GM21360 (cell line): ENCODE data around the gene RHOD.

Experiments
- ATAC-seq: cut with Tn5 transposase; IDR thresholded peaks from one replicate; pipeline ENCODE4 v1.9.1; 2021; ENCODE audit warnings: mild to moderate bottlenecking, moderate library complexity; ENCODE audit not compliant: unreplicated experiment

Gene RHOD, protein sequence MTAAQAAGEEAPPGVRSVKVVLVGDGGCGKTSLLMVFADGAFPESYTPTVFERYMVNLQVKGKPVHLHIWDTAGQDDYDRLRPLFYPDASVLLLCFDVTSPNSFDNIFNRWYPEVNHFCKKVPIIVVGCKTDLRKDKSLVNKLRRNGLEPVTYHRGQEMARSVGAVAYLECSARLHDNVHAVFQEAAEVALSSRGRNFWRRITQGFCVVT

DNA sequence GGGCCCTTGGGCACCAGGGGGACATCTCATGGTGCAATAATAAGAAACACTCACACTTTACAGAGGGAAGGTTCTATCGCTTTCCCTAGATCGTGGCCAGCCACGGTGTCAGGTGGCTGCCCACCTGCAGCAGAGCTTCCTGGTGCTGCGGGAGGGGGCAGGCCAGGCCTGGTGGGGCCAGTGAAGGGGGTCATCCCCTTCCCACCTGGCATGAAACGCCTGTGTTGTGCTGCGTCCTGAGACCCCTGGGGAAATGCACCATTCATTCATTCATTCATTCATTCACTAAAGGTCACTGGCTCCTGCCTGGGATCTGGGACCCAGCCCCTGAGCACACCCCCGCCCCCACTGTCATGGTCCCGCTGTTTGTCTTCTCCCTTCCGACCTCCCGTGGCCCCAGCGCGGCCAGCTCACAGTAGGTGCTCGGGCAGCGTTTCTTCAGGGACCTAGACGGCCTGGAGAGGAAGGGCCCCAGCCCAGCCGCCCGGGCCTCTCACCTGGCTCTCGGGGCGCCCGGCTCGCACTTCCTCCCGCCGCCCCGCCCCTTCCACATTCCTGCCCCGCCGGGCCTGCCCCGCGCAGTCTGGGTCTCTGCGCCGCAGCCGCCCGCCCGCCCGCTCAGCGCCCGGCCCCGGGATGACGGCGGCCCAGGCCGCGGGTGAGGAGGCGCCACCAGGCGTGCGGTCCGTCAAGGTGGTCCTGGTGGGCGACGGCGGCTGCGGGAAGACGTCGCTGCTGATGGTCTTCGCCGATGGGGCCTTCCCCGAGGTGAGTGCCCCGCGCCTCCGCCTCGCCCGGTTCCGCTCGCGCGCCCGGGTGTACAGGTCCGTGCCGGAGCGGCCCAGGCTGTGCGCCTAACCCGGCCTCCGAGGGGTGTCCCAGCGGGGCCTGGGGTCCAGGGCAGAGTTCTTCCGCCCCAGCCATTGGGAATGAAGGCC lies at the start of gene RHOD:
Gene RHOD, plus strand, starts transcription at position 581 of the 938 bp plus-strand sequence. Its CDS starts 56 bp downstream, at position 637.
- ATAC-seq = no peak

DNA sequence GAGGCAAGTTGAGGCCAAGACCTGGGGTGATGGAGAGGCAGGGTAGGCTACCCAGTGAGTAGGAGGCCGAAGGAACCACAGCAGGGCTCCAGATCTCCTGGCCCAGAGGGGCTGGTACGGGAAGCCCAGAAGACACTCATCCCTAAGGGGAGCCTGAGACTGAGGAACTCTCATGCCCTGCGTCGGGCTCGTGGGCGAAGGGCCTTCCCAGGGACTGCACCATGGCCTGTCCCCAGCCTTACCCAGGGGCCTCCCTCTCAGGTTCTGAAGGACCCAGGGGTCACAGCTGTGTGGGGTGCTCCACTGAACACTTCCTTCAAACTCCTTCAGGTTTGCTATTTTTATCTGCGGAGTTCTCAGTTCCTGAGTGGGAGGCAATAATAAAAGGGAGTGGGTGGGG lies 49.5 kb upstream of the RHOD start:
- ATAC-seq = no peak

DNA sequence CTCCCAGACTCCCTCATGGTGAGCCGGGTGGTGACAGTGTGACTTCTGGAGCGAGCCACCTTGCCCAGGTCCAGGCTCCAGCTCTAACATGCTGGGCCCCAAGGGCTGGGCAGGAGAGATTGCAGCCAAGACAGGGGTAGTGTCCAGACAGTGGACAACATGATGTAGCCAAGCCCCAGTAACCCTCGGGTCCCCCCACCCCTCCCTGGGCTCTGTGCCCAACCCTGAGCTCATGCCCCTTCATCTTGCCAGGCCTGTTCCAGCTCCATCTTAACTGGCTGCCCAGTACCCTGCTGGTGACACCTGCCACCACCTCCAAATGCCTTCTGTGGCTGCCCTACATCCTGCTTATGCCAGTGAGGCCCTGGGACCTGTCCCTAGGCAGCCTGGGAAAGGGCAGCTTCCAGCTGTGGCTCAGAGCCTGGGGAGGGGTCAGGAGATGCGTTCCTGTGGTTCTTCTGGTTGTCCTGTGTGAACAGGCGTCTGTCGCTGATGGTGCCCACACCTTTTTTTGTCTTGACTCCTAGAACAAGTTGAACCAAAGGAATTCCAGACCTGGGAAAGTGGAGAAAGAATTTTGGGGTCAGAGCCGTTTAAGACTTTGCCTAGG lies 46.2 kb upstream of the RHOD start:
- no peak for ATAC-seq

DNA sequence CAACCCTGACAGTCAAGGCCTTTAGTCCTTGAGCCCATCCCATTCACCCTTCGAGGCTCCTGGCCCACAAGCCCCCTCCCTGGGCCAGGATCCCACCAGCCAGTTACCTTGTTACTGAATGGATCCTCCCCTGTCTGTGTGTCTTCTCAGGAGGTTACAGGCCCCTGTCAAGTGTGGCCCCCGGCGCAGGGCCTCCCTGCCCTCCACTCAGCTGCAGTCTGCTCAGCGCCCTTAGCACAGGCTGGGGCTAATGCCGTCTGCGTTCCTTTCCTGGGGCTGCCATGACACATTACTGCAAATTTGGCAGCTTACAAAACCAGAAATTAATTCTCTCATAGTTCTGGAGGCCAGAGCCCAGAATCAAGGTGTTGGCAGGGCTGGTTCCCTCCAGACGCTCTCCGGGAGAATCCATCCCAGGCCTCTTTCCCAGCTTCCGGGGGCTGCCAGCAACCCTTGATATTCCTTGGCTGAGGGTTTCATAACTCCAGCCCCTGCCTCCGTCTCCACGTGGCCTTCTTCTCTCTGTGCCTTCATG lies 43.1 kb upstream of the RHOD start:
- no peak for ATAC-seq

DNA sequence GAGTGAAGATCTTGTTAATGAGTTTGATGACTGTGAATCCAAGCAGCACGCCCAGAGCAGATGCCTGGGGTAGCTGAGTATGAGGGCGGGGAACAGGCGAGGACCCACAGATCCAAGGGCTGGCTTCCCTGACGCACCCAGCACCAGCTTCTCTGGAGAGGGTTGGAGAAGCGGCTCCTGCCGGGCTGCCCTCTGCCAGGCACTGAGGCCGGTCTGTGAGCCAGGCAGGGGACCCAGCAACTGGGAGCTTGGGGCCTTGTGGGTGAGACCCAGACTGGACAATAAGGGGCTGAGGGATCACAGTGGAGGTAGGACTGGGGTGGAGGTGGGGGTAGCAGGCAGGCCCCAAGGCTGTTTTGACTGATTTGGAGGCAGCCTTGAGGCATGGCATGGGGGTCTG lies 42.3 kb upstream of the RHOD start:
- ATAC-seq = no peak

DNA sequence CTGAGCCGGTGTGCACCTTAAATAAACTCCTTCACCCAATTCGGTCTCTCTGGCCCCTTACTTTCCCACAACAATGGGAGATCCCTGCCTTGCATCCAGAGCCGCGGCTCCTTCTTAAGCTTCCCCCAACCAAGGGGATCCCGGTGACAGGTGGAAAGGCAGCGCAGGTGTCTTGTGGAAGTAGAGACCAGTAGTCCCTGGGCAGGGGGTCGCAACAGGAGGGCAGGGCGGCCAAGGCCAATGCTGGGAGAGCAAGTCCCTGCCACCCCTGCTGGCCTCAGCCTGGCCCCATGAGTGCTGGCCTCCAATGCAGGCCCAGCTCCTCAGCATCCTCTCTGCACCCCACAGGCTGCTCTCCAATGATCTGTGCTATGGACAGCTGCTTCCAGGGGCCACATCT lies 41.6 kb upstream of the RHOD start:
- ATAC-seq = no peak

DNA sequence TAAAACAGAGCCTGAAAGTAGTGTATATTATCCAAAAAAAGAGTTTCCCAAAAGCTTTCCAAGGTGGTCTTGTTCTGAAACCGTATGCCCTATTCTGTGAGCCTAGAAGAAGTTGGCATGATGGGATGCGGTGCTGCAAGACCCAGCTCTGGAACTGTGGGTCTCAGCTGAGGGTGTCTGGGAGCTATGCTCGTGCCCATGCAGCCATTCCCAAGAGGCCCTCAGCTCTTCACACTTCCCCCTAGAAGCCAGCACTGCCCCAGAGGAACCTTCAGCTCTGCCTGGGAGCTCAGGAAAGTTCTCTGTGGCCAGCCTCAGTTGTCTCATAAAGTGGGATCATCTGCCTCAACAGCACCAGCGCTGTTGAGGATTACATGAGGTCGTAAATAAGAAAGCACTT lies 40.1 kb upstream of the RHOD start:
- ATAC-seq = no peak

DNA sequence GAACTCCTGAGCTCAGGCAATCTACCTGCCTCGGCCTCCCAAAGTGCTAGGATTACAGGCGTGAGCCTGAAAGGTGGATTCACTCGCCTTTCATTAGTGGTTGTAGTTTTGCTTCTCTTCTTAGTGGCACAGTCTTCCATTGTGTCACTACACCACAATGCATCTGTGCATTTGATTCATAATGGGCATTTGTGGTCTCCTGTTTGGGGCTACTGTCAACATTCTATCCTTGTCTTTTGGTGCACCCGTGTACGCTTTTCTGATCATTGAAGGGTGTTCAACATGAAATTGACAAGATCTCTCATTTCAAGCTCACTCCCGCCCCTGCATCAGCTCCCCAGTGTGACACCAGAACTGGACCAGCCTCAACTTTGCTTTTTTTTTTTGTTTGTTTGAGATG lies 35.7 kb upstream of the RHOD start:
- no peak for ATAC-seq

DNA sequence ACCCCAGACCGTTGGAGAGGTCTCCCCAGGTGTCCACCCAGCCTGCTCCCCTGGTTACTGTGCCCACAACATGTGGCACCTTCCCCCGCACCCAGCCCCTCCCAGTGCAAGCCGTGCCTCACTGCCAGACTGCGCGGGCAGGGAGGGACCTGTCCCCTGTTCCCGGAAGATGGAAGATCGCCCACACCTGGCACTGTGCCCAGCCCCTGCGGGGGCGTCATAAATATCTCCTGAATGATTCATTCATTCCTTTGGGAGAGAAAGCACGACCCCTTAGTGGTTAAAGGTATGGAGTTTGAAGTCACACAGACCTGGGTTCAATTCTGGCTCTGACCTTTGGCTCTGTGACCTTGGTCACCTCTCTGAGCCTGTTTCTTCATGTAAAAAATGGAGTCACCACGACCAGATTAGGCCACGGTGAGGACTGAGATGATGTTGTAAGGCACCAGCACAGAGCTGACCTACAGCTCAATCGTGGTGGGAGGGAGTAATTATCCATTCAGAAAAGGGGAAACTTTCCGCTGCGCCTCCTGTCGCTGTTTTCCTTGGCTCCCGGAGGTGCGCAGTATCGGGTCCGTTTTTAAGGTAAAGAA lies 34.2 kb upstream of the RHOD start:
- ATAC-seq = no peak

DNA sequence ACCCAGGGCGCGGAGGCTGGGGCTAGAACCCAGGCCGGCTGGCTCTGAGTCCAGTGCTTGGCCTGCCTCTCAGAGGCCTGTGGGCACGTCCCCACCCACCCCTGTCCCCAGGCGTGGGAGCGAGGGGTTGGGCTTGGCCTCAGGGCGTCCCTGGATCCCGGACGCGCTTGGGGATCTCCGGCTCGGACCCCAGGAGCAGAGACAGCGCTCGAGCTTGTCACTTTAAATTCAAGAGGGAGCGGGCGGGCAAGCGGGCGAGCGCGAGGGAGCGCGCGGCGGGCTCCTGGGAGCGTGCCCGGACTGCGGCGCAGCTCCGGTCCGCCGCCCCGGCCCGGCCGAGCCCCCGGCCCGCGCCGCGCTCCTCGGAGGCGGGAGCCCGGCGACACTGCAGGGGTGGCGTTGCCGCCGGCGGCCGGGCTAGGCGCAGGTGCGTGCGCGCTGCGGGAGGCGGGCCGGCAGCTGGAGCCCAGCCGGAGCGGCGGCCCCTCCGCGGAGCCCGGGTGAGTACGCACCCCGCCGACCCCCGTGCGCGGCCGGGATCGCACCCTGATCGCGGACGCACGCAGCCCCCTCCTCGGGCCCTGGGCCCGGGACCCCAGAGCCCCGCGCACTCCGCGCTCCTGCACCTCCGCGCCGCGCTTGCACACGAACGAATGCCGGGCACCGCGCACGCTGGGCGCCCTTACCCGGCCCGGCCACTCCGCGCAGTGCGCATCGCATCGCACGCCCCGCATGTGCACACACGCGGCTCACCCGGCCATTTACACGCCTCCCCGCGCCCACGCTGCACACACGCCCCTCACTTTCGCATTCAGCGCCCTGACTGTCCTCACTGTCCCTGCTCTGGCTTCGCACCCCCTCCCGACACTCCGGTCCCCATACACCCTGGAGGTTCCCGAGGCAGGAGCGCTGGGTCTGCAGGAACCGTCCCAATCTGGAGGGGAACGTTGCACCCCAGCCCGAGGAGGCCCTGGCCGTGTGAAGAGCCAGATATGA lies 33.4 kb upstream of the RHOD start, which contains the start of gene SYT12:
Gene SYT12, plus strand, starts transcription at position 174 of the 996 bp plus-strand sequence. CDS start 7,011 bp downstream, outside the sequence.
- ATAC-seq = no peak

DNA sequence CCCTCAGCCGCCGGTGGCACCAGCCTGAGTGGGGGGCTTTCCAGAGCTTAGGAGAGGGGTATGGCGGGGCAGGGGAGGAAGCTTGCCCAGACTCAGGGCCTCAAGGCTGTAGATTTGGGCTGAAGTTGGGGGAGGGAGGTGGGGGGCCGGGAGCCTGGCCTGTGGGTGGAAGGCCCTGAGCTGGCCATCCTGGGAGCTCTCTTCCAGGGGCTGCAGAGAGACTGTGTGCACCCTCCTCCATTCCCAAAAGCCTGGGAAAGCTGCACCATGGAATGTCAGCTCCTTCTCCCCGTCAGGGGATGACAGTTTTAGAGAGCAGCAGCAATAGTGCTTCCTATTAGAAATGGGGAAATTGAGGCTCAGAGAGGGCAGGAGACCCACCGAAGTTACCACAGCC lies 32.7 kb upstream of the RHOD start:
- ATAC-seq = no peak

DNA sequence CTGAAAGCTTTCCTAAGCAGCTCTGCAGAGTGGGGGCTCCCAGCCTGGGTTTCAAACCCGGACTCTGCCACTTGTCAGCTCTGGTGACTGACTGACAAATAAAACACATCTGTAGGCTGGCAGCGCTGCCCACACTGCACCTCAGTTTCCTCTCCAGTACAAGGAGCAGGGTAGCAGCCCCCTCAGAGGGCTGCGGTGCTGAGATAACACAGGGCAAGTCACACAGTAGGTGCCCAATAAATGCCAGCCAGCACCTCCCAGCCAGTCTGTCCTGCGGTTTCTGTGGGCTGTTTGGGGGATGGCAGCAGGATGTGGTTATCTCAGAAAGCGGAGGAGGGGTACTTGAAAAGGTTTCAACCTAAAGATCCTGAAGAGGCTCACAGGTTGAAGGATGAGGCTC lies 32.2 kb upstream of the RHOD start:
- ATAC-seq = no peak

DNA sequence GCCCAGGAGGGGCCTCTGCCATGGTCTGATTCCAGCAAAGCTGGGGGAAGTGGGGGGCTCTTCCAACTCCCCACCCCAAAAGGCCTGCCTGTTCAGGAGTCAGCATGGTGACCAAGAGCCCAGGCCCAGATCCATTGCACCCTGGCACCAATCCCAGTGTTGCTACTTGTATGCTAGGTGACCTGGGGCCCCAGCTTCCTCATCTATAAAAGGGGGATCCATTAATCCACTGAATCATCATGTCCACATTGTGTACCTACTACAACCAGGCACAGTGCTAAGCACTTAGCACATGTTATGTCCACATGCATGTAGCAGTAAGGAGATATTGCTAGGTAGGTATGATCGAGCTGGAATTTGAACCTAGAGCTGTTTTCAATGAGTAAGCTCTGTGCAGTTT lies 31.7 kb upstream of the RHOD start:
- no peak for ATAC-seq

DNA sequence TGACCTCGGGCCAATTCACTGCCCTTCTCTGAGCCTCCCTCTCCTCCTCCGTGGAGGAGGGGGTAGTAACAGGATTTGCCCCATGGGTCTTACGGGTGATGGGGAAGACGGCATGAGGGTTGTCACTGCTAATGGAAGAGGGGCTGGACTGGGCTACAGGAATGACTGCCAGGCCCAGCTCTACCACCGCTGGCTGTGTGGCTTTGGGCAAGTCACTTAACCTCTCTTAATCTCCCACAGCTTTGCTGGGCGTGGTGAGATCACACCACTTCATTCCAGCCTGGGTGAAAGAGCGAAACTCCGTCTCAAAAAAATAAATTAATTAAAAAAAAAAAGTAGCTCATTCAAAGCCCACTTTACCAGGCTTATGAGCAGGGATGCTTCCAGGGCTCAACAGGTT lies 30.9 kb upstream of the RHOD start:
- ATAC-seq = no peak

DNA sequence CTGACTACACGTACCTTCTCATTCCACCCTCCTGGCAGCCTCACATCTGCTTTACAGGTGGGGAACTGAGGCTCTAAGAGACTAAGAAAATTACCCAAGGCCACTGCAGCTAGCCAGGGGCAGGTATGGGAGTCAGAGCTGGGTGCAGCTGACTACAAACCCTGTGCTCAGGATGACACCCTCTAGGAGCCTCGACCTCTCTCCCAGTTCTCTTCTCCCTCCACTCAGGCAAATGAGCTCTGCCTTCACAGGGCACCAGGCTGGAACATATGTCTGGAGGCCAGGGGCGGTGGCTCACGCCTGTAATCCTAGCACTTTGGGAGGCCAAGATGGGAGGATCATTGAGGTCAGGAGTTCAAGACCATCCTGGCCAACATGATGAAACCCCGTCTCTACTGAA lies 29.7 kb upstream of the RHOD start:
- ATAC-seq = no peak

DNA sequence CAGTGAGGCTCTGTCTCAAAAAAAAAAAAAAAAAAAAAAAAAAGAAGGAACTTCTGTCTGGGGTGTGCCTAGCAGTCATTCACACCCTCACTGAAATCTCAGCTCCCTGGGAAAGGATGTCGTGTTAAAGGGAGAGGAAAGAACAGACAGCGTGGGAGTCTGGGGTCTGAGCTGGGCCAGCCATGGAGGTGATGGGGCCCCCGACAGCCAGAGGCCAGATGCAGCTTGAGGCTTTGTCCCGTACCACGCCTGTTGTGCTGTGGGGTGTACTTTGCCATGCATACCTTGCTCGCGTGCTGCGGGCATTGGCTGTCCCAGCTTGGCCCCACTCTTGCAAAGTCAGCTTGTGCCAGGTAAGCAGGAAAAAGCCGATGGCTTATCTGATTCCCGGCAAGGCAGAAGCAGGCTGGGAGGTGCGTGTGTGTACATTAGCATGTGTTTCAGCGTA lies 29.1 kb upstream of the RHOD start:
- no peak for ATAC-seq

DNA sequence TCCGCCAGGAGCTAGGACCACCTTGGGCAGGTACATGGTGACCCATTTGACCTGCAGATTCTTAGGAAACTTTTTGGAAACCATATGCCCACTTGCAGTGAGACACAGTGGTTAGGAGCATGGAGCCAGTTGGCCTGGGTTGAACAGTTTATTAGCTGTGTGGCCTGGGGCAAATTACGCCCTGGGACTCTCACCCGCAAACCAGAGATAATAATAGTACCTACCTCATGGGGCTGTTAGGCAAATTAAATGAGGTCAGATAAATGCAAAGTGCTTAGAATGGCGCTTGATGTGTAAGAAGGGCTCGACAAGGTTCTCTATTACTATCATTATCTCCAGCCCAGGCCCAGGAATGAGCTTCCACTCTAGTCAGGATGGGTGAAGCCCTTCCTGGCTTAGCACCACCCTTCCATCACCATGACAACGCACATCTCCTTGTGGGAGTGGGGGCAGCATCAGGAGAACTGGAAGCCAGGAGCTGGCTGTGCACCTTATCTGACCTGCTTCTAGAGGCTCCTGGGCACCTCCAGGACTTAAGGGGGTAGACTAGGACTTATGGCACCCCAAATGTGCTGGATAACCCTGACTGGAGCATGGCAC lies 28.6 kb upstream of the RHOD start:
- ATAC-seq = peak; percentile 50

DNA sequence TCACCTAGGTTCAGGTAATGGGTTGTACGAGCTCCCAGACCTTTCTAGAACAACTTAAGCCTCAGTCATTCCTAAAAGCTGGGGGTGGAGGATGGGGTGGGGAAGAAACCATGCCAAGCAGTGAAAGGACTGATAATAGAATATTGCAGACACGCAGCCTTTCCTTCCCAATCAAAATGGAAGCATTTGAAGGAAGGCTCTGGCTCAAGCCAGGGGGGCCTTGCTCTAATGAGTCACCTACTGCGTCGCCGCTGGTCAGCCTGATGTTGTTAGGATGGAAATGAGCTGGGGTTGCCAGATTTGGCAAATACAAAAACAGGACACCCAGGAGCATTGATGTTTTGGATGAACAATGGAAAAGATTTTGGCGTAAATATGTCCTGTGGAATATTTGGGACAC lies 27.5 kb upstream of the RHOD start:
- ATAC-seq = no peak

DNA sequence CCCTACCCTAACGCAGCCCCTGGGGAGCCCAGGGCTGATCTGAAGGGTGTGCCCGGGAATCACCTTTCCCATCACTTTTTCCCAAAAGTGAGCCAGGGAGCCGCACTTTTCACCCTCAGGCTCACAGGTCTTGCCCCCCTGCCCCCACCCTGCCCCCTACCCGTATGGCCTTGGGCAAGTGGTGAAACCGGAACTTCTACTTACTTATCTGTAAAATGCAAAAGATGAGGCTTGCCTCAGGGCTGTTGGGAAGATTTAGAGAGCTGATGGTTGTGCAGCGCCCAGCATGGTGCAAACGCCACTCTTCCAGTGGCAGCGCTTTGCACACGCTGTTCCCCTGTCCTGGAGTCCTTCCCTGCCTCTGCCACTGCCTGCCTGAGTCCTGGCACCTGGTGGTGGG lies 25.7 kb upstream of the RHOD start:
- ATAC-seq = no peak
